HEK293T (cell line): Measurements from ENCODE around the gene CHRNA1.

Experiments
- ARNT ChIP-seq: fragments of 450-650 bp; IDR thresholded peaks from 2 replicates; pipeline ENCODE4 v1.6.1; 2017; ENCODE audit warnings: mild to moderate bottlenecking
- BHLHE40 ChIP-seq: fragments of 450-650 bp; IDR thresholded peaks from 2 replicates; pipeline ENCODE4 v1.6.1; 2016; ENCODE audit warnings: mild to moderate bottlenecking, moderate library complexity, borderline replicate concordance
- CTBP1 ChIP-seq: fragments of 450-650 bp; IDR thresholded peaks from 2 replicates; pipeline ENCODE4 v1.6.1; 2016; ENCODE audit warnings: borderline replicate concordance
- FOXM1 ChIP-seq: fragments of 450-650 bp; IDR thresholded peaks from 2 replicates; pipeline ENCODE4 v1.6.1; 2017; ENCODE audit warnings: mild to moderate bottlenecking, borderline replicate concordance
- HDGF ChIP-seq: fragments of 450-650 bp; IDR thresholded peaks from 2 replicates; pipeline ENCODE4 v1.6.1; 2017; ENCODE audit warnings: antibody characterized with exemption, borderline replicate concordance
- L3MBTL2 ChIP-seq: fragments of 450-650 bp; conservative IDR thresholded peaks from 2 replicates; pipeline ENCODE4 v1.6.1; 2016; ENCODE audit warnings: mild to moderate bottlenecking
- LEF1 ChIP-seq: fragments of 450-650 bp; IDR thresholded peaks from 2 replicates; pipeline ENCODE4 v1.6.1; 2017; ENCODE audit warnings: mild to moderate bottlenecking, borderline replicate concordance
- SP1 ChIP-seq: fragments of 450-650 bp; IDR thresholded peaks from 2 replicates; pipeline ENCODE4 v1.6.1; 2017
- TARDBP ChIP-seq: fragments of 450-650 bp; IDR thresholded peaks from 2 replicates; pipeline ENCODE4 v1.6.1; 2016

DNA sequence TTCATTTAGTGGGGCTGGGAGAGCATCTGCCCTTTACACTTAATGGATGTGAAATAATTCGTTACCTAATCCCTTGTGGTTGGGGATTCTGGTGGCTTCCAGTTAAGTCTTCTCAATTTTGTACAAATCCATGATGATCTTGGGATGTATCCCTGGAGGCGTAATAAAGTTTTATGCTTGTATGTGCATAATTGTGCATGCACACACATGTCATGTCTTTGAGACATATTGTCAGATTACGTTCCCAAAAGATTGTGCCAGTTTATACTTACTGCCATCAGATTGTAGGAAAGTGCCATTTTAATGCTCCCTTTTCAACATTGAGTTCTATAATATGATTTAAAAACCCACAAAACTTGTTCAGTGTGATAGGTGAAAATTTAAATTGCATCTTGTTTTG is 60.8 kb downstream of the CHRNA1 start:
- TF ChIP-seq ARNT (no peak), LEF1 (no peak), SP1 (no peak), FOXM1 (no peak), HDGF (no peak), BHLHE40 (no peak), L3MBTL2 (no peak), CTBP1 (no peak), TARDBP (no peak)
